ENCODE results near the gene CACNA1E. TPM values are rescaled to one million over a fixed set of nuclear protein-coding genes. Genes with fewer than 3 reads are reported as not detected.

Gene CACNA1E
- total RNA-seq, 1 donor from 2014 or later = not detected

DNA sequence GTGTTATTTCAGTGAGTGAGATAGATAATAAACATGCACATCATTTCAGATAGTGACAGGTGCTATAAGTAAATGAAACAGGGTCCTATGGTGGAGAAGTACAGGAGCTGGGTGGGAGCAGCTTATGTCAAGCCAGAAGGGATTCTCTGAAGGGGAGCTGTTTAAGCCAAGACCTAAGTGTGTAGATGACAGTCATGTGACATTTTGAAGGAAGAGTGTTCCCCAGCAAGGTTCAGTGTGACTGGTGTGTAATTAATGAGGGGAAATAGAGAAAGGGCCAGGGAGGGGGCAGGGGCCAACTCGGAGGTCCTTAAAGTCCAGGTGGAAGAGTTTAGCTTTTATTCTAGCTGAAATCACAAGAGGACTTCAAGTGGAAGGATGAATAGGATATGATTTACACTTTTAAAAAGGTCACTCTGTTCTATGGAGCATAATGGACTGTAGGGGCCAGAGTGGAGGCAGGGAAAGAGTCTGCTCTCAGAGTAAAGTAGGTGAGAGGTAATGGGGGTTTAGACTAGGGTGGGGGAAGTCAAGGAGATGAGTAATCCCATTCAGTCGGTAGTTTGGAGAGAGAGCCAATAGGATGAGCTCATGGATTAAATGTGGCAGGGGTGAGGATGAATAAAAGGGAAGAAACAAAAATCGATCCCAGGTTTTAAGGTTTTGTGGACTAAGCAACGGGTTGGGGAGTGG lies 243.1 kb downstream of the CACNA1E start:
- DNase-seq (ENCODE audit: low spot score) = no peak
- Mint-ChIP-seq H3K4me1 (ENCODE audit: low read depth) (no peaks in the 10 kb centered on the region), H3K4me3 (ENCODE audit: unreplicated experiment) (no peak overlapping the region), H3K9me3 (ENCODE audit: low read depth) (peaks cover 13% of the 10 kb centered on the region), H3K36me3 (ENCODE audit: low read depth) (no peaks in the 10 kb centered on the region), H3K27ac (ENCODE audit: unreplicated experiment) (no peak overlapping the region), H3K27me3 (ENCODE audit: low read depth) (no peaks in the 10 kb centered on the region)
- TF ChIP-seq, protein P1, sequence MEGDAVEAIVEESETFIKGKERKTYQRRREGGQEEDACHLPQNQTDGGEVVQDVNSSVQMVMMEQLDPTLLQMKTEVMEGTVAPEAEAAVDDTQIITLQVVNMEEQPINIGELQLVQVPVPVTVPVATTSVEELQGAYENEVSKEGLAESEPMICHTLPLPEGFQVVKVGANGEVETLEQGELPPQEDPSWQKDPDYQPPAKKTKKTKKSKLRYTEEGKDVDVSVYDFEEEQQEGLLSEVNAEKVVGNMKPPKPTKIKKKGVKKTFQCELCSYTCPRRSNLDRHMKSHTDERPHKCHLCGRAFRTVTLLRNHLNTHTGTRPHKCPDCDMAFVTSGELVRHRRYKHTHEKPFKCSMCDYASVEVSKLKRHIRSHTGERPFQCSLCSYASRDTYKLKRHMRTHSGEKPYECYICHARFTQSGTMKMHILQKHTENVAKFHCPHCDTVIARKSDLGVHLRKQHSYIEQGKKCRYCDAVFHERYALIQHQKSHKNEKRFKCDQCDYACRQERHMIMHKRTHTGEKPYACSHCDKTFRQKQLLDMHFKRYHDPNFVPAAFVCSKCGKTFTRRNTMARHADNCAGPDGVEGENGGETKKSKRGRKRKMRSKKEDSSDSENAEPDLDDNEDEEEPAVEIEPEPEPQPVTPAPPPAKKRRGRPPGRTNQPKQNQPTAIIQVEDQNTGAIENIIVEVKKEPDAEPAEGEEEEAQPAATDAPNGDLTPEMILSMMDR (IDR thresholded peaks at IDR 0.05) = no peak

DNA sequence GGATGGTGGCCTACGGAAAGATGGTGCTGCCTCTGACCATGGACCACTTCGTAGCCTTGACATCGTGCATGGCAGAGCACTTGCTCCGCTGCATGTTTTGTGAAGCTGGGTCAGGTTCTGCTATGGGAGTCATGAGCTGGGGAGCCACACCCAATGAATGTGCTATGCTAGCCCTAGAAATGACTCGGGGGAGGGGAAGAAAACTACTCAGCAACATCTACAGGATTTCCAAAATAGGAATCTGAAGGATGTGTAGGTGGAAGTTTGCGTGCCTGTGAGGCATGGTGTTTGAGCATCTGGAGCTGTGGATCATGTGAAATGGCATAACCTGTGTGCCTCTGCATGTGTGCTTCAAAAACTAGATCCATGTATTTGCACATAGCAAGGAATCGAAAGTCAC lies 247.3 kb downstream of the CACNA1E start:
- Mint-ChIP-seq H3K27me3 (ENCODE audit: low read depth) (no peaks in the 10 kb centered on the region), H3K27ac (ENCODE audit: unreplicated experiment) (no peak overlapping the region), H3K9me3 (ENCODE audit: low read depth) (peaks cover 10% of the 10 kb centered on the region)

GRCh38 chr1:181732218-181732990 lies 249.1 kb downstream of the CACNA1E start:
- no peak for DNase-seq (ENCODE audit: low spot score)
- H3K27me3 Mint-ChIP-seq (ENCODE audit: low read depth) = no peaks in the 10 kb centered on the region
- TF ChIP-seq, protein P1 (IDR thresholded peaks at IDR 0.05) = no peak
- H3K27ac Mint-ChIP-seq (ENCODE audit: unreplicated experiment) = no peak overlapping the region
- no peaks in the 10 kb centered on the region for H3K4me1 Mint-ChIP-seq (ENCODE audit: low read depth)
- H3K36me3 Mint-ChIP-seq (ENCODE audit: low read depth) = peaks cover 2% of the 10 kb centered on the region
- H3K4me3 Mint-ChIP-seq (ENCODE audit: unreplicated experiment) = no peak overlapping the region
- peaks cover 12% of the 10 kb centered on the region for H3K9me3 Mint-ChIP-seq (ENCODE audit: low read depth)

More for the DNA sequence above, 247.3 kb downstream of the CACNA1E start:
- Mint-ChIP-seq H3K4me3 (ENCODE audit: unreplicated experiment) (no peak overlapping the region), H3K4me1 (ENCODE audit: low read depth) (no peaks in the 10 kb centered on the region), H3K36me3 (ENCODE audit: low read depth) (peaks cover 2% of the 10 kb centered on the region)
- no peak for DNase-seq (ENCODE audit: low spot score)
- TF ChIP-seq, protein P1 (IDR thresholded peaks at IDR 0.05) = no peak

DNA sequence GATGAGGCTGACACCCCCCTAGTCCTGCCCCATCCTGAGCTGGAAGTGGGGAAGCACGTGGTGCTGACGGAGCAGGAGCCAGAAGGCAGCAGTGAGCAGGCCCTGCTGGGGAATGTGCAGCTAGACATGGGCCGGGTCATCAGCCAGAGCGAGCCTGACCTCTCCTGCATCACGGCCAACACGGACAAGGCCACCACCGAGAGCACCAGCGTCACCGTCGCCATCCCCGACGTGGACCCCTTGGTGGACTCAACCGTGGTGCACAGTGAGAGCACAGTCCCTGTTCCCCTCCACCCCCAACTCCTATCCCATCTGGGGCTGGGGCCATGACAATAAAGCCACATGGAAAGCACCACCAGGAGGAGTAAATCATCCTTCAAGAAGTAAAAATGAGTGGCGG lies 250.2 kb downstream of the CACNA1E start:
- no peak for DNase-seq (ENCODE audit: low spot score)
- Mint-ChIP-seq H3K4me3 (ENCODE audit: unreplicated experiment) (no peak overlapping the region), H3K27me3 (ENCODE audit: low read depth) (no peaks in the 10 kb centered on the region), H3K27ac (ENCODE audit: unreplicated experiment) (no peak overlapping the region), H3K4me1 (ENCODE audit: low read depth) (no peaks in the 10 kb centered on the region), H3K9me3 (ENCODE audit: low read depth) (peaks cover 11% of the 10 kb centered on the region), H3K36me3 (ENCODE audit: low read depth) (peaks cover 2% of the 10 kb centered on the region)
- TF ChIP-seq, protein P1 (IDR thresholded peaks at IDR 0.05) = no peak

DNA sequence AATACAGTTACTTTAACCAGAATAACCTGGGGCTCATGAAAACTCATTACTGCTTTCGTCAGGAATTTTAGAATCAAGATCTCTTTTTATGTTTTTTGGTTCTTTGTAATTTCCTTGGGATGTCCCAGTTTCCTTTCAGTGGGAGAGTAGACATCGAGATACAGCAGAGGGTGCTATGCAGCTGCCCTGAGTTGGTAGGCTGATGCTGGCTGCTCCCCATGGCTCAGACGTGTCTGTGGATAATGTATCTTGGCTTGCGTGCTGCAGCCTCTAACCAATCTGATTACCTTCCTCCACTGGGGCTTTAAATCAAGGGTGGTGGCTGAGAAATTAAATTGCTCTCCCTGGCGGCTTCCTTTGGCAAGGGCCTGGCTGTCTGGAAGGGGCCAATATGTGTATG lies 253.7 kb downstream of the CACNA1E start:
- no peak overlapping the region for H3K27ac Mint-ChIP-seq (ENCODE audit: unreplicated experiment)
- H3K4me3 Mint-ChIP-seq (ENCODE audit: unreplicated experiment) = no peak overlapping the region
- peaks cover 2% of the 10 kb centered on the region for H3K36me3 Mint-ChIP-seq (ENCODE audit: low read depth)
- peaks cover 7% of the 10 kb centered on the region for H3K9me3 Mint-ChIP-seq (ENCODE audit: low read depth)
- no peaks in the 10 kb centered on the region for H3K27me3 Mint-ChIP-seq (ENCODE audit: low read depth)
- H3K4me1 Mint-ChIP-seq (ENCODE audit: low read depth) = no peaks in the 10 kb centered on the region
- TF ChIP-seq, protein P1 (IDR thresholded peaks at IDR 0.05) = no peak
- no peak for DNase-seq (ENCODE audit: low spot score)
